ENCODE measurements around the gene PSEN1. TPM values are rescaled to one million over a fixed set of nuclear protein-coding genes. Genes with fewer than 3 reads are reported as not detected.

Gene PSEN1
- total and polyA plus RNA-seq, 2 of the 8 experiments (the other 6 are each of a cell fraction or from before 2014, with no cell fraction given), result 10.1 to 38.7 TPM

DNA sequence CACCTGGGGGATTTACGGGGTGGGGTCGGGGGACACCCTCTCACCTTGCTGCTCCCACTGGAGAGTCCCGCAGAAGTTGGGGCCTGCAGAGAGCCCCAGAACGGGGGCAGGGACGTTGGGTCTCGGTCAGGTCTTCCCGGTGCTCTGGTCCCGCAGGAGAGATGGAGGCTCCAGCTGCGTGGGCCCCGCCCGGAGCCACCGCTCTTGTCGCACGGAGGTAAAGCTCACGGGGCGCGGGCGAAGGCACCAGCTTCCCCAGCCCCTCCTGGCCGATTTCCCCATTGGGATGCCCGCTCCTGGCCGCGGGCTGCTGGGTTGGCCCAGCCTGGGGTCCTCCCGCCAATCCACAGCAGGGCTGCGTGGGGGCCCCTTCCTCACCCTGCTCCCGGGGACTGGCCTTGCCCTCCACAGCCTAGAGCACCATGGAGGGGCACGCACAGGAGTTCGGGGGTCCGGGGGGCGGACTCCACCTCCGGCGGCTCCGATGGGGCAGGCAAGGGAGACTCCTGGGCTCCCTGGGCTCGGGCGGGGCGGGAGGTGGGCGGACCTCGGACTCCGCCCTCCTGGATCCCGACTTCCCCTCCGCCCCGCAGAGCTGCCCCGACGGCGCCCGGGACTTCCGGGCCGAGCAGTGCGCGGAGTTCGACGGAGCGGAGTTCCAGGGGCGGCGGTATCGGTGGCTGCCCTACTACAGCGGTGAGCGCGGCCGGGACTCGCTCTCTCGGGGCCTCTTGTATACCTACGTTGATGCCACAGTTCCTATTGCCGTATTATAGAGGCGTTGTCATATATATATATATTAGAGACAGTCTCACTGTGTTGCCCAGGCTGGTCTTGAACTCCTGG lies 109.4 kb downstream of the PSEN1 start (continued):
- TF ChIP-seq, protein P1, sequence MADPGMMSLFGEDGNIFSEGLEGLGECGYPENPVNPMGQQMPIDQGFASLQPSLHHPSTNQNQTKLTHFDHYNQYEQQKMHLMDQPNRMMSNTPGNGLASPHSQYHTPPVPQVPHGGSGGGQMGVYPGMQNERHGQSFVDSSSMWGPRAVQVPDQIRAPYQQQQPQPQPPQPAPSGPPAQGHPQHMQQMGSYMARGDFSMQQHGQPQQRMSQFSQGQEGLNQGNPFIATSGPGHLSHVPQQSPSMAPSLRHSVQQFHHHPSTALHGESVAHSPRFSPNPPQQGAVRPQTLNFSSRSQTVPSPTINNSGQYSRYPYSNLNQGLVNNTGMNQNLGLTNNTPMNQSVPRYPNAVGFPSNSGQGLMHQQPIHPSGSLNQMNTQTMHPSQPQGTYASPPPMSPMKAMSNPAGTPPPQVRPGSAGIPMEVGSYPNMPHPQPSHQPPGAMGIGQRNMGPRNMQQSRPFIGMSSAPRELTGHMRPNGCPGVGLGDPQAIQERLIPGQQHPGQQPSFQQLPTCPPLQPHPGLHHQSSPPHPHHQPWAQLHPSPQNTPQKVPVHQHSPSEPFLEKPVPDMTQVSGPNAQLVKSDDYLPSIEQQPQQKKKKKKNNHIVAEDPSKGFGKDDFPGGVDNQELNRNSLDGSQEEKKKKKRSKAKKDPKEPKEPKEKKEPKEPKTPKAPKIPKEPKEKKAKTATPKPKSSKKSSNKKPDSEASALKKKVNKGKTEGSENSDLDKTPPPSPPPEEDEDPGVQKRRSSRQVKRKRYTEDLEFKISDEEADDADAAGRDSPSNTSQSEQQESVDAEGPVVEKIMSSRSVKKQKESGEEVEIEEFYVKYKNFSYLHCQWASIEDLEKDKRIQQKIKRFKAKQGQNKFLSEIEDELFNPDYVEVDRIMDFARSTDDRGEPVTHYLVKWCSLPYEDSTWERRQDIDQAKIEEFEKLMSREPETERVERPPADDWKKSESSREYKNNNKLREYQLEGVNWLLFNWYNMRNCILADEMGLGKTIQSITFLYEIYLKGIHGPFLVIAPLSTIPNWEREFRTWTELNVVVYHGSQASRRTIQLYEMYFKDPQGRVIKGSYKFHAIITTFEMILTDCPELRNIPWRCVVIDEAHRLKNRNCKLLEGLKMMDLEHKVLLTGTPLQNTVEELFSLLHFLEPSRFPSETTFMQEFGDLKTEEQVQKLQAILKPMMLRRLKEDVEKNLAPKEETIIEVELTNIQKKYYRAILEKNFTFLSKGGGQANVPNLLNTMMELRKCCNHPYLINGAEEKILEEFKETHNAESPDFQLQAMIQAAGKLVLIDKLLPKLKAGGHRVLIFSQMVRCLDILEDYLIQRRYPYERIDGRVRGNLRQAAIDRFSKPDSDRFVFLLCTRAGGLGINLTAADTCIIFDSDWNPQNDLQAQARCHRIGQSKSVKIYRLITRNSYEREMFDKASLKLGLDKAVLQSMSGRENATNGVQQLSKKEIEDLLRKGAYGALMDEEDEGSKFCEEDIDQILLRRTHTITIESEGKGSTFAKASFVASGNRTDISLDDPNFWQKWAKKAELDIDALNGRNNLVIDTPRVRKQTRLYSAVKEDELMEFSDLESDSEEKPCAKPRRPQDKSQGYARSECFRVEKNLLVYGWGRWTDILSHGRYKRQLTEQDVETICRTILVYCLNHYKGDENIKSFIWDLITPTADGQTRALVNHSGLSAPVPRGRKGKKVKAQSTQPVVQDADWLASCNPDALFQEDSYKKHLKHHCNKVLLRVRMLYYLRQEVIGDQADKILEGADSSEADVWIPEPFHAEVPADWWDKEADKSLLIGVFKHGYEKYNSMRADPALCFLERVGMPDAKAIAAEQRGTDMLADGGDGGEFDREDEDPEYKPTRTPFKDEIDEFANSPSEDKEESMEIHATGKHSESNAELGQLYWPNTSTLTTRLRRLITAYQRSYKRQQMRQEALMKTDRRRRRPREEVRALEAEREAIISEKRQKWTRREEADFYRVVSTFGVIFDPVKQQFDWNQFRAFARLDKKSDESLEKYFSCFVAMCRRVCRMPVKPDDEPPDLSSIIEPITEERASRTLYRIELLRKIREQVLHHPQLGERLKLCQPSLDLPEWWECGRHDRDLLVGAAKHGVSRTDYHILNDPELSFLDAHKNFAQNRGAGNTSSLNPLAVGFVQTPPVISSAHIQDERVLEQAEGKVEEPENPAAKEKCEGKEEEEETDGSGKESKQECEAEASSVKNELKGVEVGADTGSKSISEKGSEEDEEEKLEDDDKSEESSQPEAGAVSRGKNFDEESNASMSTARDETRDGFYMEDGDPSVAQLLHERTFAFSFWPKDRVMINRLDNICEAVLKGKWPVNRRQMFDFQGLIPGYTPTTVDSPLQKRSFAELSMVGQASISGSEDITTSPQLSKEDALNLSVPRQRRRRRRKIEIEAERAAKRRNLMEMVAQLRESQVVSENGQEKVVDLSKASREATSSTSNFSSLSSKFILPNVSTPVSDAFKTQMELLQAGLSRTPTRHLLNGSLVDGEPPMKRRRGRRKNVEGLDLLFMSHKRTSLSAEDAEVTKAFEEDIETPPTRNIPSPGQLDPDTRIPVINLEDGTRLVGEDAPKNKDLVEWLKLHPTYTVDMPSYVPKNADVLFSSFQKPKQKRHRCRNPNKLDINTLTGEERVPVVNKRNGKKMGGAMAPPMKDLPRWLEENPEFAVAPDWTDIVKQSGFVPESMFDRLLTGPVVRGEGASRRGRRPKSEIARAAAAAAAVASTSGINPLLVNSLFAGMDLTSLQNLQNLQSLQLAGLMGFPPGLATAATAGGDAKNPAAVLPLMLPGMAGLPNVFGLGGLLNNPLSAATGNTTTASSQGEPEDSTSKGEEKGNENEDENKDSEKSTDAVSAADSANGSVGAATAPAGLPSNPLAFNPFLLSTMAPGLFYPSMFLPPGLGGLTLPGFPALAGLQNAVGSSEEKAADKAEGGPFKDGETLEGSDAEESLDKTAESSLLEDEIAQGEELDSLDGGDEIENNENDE (IDR thresholded peaks at IDR 0.05; ENCODE audit: insufficient replicate concordance, low read length), result no peak
- TF ChIP-seq KDM4A (IDR thresholded peaks at IDR 0.05; ENCODE audit: low read depth, low read length, severe bottlenecking) (peak; percentile 44), RBBP5 (IDR thresholded peaks at IDR 0.05; ENCODE audit: borderline replicate concordance, low read depth, low read length) (0 out of 2 replicates have a peak, but pooled peaks have one; percentile 46), GABPA (IDR thresholded peaks at IDR 0.05; ENCODE audit: borderline replicate concordance, insufficient read depth, low read length) (peak; percentile 41; the same call in 1 of the 2 replicates), PHF8 (conservative IDR thresholded peaks at IDR 0.05; ENCODE audit: low read depth, low read length) (0 out of 2 replicates have a peak, but pooled peaks have one; percentile 20), TBP (IDR thresholded peaks at IDR 0.05; ENCODE audit: low read depth, low read length) (no peak), CREB1 (IDR thresholded peaks at IDR 0.05) (no peak), MAFK (IDR thresholded peaks at IDR 0.05; ENCODE audit: low read depth, low read length) (no peak)
- TF ChIP-seq, protein P2, sequence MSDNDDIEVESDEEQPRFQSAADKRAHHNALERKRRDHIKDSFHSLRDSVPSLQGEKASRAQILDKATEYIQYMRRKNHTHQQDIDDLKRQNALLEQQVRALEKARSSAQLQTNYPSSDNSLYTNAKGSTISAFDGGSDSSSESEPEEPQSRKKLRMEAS (IDR thresholded peaks at IDR 0.05), result no peak

Measured in H1 (cell line).